Osteoblast (primary cell): ENCODE results near the gene PRKAG3. TPM values are rescaled to one million over a fixed set of nuclear protein-coding genes. Genes with fewer than 3 reads are reported as not detected.

Source experiments
- DNase-seq: peaks from one replicate; pipeline ENCODE4 v3.0.0; 2011; ENCODE audit warnings: low spot score, mixed read lengths; ENCODE audit not compliant: insufficient read length; ENCODE audit errors: missing footprints
- H2AFZ ChIP-seq: 2 replicates; pipeline ENCODE4 v1.6.0; 2011; ENCODE audit warnings: mild to moderate bottlenecking, low read length
- H3K27ac ChIP-seq: 2 replicates; pipeline ENCODE4 v1.5.1; 2011; ENCODE audit warnings: mild to moderate bottlenecking, low read depth, low read length, moderate library complexity
- H3K27me3 ChIP-seq: 2 replicates; pipeline ENCODE4 v1.6.0; 2012; ENCODE audit warnings: mild to moderate bottlenecking, control low read depth, inconsistent platforms, low read length, moderate library complexity; ENCODE audit not compliant: insufficient read depth
- H3K36me3 ChIP-seq: 2 replicates; pipeline ENCODE4 v1.5.1; 2011; ENCODE audit warnings: mild to moderate bottlenecking, low read length, control low read depth, moderate library complexity; ENCODE audit not compliant: insufficient read depth
- H3K4me1 ChIP-seq: 2 replicates; pipeline ENCODE4 v1.5.1; 2011; ENCODE audit warnings: mild to moderate bottlenecking, low read length, control low read depth, moderate library complexity; ENCODE audit not compliant: insufficient read depth
- H3K4me2 ChIP-seq: 2 replicates; pipeline ENCODE4 v1.6.0; 2011; ENCODE audit warnings: mild to moderate bottlenecking, low read length; ENCODE audit not compliant: insufficient read depth
- H3K4me3 ChIP-seq: fragments of 200-600 bp; sonication (generic); 3 replicates; pipeline ENCODE4 v1.5.1; 2012; ENCODE audit warnings: mild to moderate bottlenecking, low read length, inconsistent platforms; ENCODE audit not compliant: insufficient read depth
- H3K79me2 ChIP-seq: 2 replicates; pipeline ENCODE4 v1.6.0; 2012; ENCODE audit warnings: mild to moderate bottlenecking, low read length, control low read depth, inconsistent platforms; ENCODE audit not compliant: insufficient read depth
- H3K9me3 ChIP-seq: 2 replicates; pipeline ENCODE4 v1.5.1; 2011; ENCODE audit warnings: low read depth, low read length, control low read depth
- H4K20me1 ChIP-seq: 2 replicates; pipeline ENCODE4 v1.6.0; 2012; ENCODE audit warnings: mild to moderate bottlenecking, low read length, control low read depth; ENCODE audit not compliant: insufficient read depth
- CTCF ChIP-seq: IDR thresholded peaks from 2 replicates; pipeline ENCODE4 v1.5.1; 2011; ENCODE audit warnings: mild to moderate bottlenecking, low read depth, low read length, moderate library complexity; ENCODE audit errors: extremely low read depth
- total RNA-seq: library from RNA; depleted of rRNA; stranded (reverse); fragments of >200 nt; gene quantifications from 2 replicates; pipeline ENCODE4 v1.2.3, GENCODE V29; 2012

Gene PRKAG3
- total RNA-seq, 1 donor = under 0.01 TPM

- Histone ChIP-seq H3K4me3 (no peak overlapping the region), H3K79me2 (no peaks in the 10 kb centered on the region), H2AFZ (no peak overlapping the region), H3K4me1 (no peaks in the 10 kb centered on the region), H3K4me2 (no peak overlapping the region), H4K20me1 (peaks cover 6% of the 10 kb centered on the region), H3K36me3 (no peaks in the 10 kb centered on the region), H3K9me3 (no peaks in the 10 kb centered on the region), H3K27ac (no peak overlapping the region), H3K27me3 (peaks cover 4% of the 10 kb centered on the region)
- DNase-seq = no peak
- no peak for TF ChIP-seq CTCF
These were observed 42.9 kb downstream of the PRKAG3 start for GRCh38 chr2:218788529-218789255.

GRCh38 chr2:218786133-218786532, 45.5 kb downstream of the PRKAG3 start:
- H3K9me3 ChIP-seq = no peaks in the 10 kb centered on the region
- no peak for DNase-seq
- no peak for TF ChIP-seq CTCF

GRCh38 chr2:218785103-218785502, 46.5 kb downstream of the PRKAG3 start:
- H3K27me3 ChIP-seq = peaks cover 3% of the 10 kb centered on the region
- no peaks in the 10 kb centered on the region for H3K36me3 ChIP-seq
- H3K27ac ChIP-seq = no peak overlapping the region
- H3K4me1 ChIP-seq = peaks cover 10% of the 10 kb centered on the region
- H4K20me1 ChIP-seq = peaks cover 5% of the 10 kb centered on the region
- no peaks in the 10 kb centered on the region for H3K9me3 ChIP-seq
- H3K79me2 ChIP-seq = no peaks in the 10 kb centered on the region
- no peak overlapping the region for H2AFZ ChIP-seq
- DNase-seq = no peak
- no peak for TF ChIP-seq CTCF
- H3K4me3 ChIP-seq = no peak overlapping the region
- no peak overlapping the region for H3K4me2 ChIP-seq

More at GRCh38 chr2:218786133-218786532, 45.5 kb downstream of the PRKAG3 start:
- Histone ChIP-seq H3K27me3 (peaks cover 3% of the 10 kb centered on the region), H2AFZ (no peak overlapping the region), H3K4me2 (no peak overlapping the region), H3K4me3 (no peak overlapping the region), H3K36me3 (no peaks in the 10 kb centered on the region), H4K20me1 (peaks cover 6% of the 10 kb centered on the region), H3K79me2 (no peaks in the 10 kb centered on the region), H3K4me1 (peaks cover 6% of the 10 kb centered on the region), H3K27ac (no peak overlapping the region)

GRCh38 chr2:218783688-218784087, 47.9 kb downstream of the PRKAG3 start:
- Histone ChIP-seq H3K9me3 (no peaks in the 10 kb centered on the region), H3K4me3 (no peak overlapping the region), H2AFZ (no peak overlapping the region), H3K36me3 (no peaks in the 10 kb centered on the region), H3K27me3 (peaks cover 3% of the 10 kb centered on the region), H3K79me2 (no peaks in the 10 kb centered on the region), H3K27ac (no peak overlapping the region), H3K4me1 (peaks cover 10% of the 10 kb centered on the region), H4K20me1 (no peaks in the 10 kb centered on the region), H3K4me2 (no peak overlapping the region)
- DNase-seq = peak; percentile 48
- TF ChIP-seq CTCF = no peak
